ENCODE results near the gene AMIGO1.
"Not testable (repeated sequence)": the region's sequence is repeated elsewhere in the genome, so short reads cannot be mapped to it uniquely, and the experiment has no call there.

Gene AMIGO1

DNA sequence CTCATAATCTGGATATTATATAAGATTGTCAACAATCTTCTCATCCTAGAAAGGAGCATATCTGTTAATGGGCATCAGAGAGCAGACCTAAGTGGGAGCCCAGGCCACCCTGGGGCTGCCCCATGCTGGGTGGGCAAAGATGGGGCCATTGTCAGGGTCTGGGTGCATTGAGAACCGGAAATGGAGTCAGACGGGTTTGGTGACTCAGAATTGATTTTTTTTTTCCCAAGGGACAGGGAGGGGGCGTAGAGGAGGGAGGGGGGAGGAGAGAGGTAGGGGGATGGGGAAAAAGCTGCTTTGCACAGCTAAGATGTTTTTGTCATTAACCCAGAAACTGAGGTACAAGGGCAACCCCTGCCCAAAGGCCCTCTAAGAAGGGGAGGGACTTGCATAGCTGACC is 24.5 kb downstream of the AMIGO1 start:
- no peak for DNase-seq (ENCODE audit: low read depth in 1 of 2, low spot score in 1 of 2)

DNA sequence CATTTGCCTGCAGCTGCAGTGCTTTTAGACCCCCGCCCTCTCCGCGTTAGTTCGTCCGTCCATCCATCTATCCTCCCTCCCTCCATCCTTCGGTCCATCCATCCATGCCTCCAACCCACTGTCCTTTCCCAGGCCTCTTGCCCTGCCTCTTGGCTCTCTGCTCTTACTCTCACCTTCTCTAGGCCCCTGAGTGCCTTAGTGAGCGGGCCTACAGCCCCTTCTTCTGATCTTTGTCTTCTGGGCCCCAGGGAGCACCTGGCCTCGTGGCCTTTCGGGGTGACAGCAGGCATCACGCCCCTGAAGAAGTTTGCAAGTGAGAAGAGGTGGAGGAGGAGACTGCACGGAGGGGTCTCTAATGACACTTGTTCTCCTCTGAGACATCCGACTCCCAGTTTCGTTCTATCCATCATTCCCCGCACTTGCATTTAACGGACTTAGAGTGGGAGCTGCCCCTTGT is 25.0 kb downstream of the AMIGO1 start:
- no peak for DNase-seq (ENCODE audit: low read depth in 1 of 2, low spot score in 1 of 2)

- peak; percentile 86 to 91 for DNase-seq (ENCODE audit: low read depth in 1 of 2, low spot score in 1 of 2)
These were observed 25.6 kb downstream of the AMIGO1 start, which contains the start of gene ATXN7L2 for GRCh38 chr1:109483672-109484518. Gene ATXN7L2 (plus strand): TSS chr1:109483905. CDS start chr1:109483954, 49 bp downstream.

GRCh38 chr1:109482791-109483671 is 26.5 kb downstream of the AMIGO1 start:
- DNase-seq (ENCODE audit: low read depth in 1 of 2, low spot score in 1 of 2): no peak

- no peak for DNase-seq (ENCODE audit: low read depth in 1 of 2, low spot score in 1 of 2)
These were observed 27.3 kb downstream of the AMIGO1 start for GRCh38 chr1:109482242-109482641.

GRCh38 chr1:109481646-109482045 is 27.9 kb downstream of the AMIGO1 start:
- no peak for DNase-seq (ENCODE audit: low read depth in 1 of 2, low spot score in 1 of 2)

DNA sequence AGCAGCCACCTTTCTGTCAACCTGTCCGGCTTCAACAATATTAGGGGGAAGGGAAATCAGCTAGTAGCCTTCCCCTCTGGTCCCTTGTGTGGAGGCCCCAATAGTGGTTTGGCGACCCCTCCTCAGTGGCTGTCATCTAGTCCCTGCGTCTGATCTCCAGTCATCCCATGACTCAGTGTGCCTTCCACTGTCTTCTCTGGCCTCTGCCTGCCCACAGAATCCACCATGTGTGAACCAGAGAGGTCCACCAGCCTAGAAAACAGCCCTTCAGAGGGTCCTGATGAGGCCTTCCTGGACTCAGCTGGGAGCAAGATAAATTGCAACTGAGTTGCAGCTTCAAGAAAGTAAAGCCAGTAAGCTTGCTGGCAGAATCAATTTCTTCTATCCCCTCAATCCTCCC is 29.6 kb downstream of the AMIGO1 start:
- DNase-seq (ENCODE audit: low read depth in 1 of 2, low spot score in 1 of 2): no peak

DNA sequence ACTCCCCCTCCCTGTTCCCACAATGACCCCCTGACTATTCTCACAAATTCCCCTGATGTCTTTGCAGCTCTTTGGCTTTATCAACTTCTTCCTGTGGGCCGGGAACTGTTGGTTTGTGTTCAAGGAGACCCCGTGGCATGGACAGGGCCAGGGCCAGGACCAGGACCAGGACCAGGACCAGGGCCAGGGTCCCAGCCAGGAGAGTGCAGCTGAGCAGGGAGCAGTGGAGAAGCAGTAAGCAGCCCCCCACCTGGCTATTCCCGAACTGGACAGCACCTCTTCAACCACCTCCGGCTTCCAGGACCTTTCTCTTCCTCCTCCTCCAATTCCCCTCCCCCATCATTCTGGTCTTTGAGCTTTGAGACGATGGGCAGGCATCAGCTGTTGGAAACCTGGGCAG is 30.2 kb downstream of the AMIGO1 start:
- no peak for DNase-seq (ENCODE audit: low read depth in 1 of 2, low spot score in 1 of 2)

DNA sequence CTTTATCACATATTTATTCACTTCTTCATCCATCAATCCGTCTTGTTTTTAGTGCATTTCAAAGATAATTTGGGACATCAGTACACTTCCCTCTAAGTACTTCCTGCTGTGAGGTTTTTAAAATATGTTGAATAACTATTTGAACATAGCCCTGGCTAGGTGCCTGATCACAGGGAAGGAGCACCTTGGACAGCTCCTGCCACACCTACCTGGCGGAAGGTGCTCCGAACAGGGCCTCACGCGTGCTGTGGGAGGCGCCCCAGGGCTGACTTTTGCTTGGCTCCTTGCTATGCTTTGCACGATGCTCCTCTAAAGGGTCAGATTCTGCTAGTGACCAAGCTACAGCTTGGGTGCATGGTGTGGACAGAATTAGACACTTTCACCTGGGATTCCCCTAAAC is 30.7 kb downstream of the AMIGO1 start:
- no peak for DNase-seq (ENCODE audit: low read depth in 1 of 2, low spot score in 1 of 2)

GRCh38 chr1:109477821-109478220 is 31.7 kb downstream of the AMIGO1 start:
- no peak for DNase-seq (ENCODE audit: low read depth in 1 of 2, low spot score in 1 of 2)

DNA sequence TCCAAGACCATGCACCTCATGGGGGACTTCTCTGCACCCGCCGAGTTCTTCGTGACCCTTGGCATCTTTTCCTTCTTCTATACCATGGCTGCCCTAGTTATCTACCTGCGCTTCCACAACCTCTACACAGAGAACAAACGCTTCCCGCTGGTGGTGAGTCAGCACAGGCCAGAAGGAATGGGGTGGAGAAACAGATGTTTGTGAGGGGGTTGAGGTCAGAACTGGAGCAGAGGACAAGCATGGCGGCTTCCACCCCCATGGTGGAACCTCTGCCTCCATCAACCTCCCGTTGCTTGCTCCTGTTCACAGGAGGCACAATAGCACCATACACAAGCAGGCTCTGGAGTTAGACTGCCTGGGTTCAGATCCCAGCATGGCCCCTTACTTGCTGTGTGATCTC is 32.7 kb downstream of the AMIGO1 start:
- no peak for DNase-seq (ENCODE audit: low read depth in 1 of 2, low spot score in 1 of 2)

- no peak for DNase-seq (ENCODE audit: low read depth in 1 of 2, low spot score in 1 of 2)
These were observed 34.3 kb downstream of the AMIGO1 start for GRCh38 chr1:109475261-109475660.

DNA sequence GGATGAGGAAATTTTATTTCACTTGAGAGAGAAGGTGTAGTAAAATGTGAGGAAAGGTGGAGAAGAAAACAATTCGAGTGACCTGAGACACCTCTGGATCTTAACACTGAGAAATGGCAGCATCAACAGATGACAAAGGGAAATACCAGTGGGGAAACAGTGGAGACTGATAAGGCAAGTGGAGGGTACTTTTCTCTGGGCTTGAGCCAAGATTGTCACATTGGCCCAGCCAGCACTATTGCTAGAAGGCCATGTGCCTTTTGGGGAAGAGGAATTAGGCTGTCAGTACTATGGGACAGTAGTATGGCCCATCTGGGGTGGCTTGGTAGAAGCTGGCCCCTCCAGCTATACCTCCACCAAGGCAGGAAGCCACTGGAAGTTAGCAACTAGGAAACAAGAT is 34.8 kb downstream of the AMIGO1 start:
- no peak for DNase-seq (ENCODE audit: low read depth in 1 of 2, low spot score in 1 of 2)

GRCh38 chr1:109473284-109474057 is 36.1 kb downstream of the AMIGO1 start:
- not testable (repeated sequence) for DNase-seq (ENCODE audit: low read depth in 1 of 2, low spot score in 1 of 2)

GRCh38 chr1:109472779-109473178 is 36.7 kb downstream of the AMIGO1 start:
- no peak for DNase-seq (ENCODE audit: low read depth in 1 of 2, low spot score in 1 of 2)

DNA sequence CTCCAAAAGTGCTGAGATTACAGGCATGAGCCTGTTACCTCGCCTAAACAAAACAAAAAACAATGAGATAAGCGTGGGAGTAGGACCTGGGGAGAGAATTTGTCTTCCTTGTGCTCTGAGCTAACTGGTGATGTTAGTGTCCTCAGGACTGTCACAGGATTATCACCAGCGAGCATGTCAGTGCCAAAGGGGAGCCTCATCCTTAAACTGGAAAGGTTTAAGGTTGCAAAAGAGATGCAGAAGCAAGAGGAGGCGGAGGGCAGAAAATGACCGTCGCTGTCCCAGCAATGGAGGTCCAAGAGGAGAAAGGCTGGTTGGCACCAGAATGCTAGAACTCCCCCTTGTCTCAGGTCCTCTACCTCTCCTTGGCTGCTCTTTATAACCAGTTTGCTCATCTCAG is 39.3 kb downstream of the AMIGO1 start:
- no peak for DNase-seq (ENCODE audit: low read depth in 1 of 2, low spot score in 1 of 2)

GRCh38 chr1:109468903-109469302 is 40.6 kb downstream of the AMIGO1 start:
- DNase-seq (ENCODE audit: low read depth in 1 of 2, low spot score in 1 of 2): no peak

DNA sequence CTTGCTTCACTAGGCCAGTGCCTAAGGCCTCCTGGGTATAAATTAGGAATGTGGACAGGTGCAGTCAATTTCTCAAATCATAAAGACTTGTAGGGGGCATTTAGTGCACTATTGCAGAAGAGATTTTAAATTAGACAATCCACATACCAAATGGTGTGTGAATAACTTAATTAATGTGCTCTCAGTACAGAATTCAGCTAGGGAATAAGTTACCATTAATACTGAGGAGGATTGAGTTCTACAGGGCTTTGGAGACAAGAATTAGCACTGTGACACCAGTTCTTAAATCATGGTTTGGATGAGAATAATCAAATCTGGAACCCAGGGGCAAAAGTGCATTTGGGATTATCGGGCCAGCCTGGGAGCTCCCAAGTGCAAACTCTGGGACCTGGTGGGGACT is 41.5 kb downstream of the AMIGO1 start:
- no peak for DNase-seq (ENCODE audit: low read depth in 1 of 2, low spot score in 1 of 2)

DNA sequence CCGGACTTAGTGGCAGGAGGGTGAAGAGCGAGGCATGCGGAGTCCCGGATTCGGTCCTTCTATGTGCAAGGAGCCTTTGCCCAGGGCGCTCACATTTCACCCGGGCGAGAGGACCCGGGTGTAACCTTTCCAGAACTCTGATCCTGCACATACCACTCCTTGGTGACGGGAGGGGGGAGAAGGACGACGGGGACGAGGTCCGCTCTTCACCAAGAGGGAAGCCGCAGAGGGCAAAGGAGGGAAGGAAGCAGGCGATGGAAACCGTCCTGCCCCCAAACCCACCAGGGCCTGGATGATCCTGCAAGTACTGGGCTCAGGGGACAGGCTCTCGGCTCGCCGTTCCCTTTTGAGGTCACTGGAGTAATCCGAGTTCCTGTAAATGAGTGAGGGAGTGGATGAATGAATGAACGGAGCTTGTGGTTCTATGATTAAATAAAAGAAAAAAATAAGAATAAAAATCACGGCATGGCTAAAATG is 42.2 kb downstream of the AMIGO1 start:
- DNase-seq (ENCODE audit: low read depth in 1 of 2, low spot score in 1 of 2): no peak

DNA sequence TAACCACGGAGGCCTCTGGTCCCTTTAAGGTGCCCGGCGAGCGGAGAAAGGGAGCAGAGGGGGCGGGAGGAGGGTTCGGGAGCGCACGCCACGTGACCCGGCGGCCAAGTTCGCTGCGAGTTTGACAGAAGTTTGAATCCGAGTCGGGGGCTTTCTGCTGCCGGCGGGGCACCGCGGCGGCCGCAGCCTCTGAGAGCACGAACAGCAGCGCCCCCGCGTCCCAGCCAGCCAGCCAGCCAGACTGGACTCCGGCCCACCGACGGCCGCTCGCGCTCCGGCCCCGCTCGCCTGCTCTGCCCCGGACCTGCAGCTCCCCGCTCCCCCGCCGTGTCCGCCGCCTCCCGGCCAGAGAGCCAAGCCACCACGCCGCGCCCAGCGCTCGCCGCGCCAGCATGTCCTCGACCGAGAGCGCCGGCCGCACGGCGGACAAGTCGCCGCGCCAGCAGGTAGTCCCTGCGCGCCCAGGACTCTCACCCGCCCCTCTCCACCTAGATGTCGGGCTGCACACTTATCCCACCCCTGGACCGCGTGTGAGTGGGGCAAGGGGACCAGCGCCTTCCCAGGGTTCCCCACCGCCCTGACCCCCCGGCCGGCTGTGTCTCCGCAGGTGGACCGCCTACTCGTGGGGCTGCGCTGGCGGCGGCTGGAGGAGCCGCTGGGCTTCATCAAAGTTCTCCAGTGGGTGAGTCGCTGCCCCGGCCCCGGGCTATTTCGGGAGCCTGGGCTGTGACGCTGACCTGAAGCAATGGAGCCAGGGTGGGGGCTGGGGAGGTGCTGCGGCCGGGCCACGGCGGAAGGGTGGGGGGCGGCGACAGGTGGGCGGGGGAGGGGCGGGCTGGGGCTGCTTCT is 42.9 kb downstream of the AMIGO1 start, which contains the start of gene SYPL2:
Gene SYPL2 (plus strand): TSS at position 95 of the 849 bp plus-strand sequence. CDS start 298 bp downstream, at position 393.
- DNase-seq (ENCODE audit: low read depth in 1 of 2, low spot score in 1 of 2): no peak
